Astrocyte of the spinal cord (primary cell): ENCODE results near the gene NBEAL2.
A peak's percentile ranks its signal among the peaks of the same experiment; 100 is the strongest.
"Not testable (repeated sequence)": the region's sequence is repeated elsewhere in the genome, so short reads cannot be mapped to it uniquely, and the experiment has no call there.

Experiments used
- DNase-seq: peaks from one replicate; pipeline ENCODE4 v3.0.0; 2011; ENCODE audit warnings: low read depth, low spot score
- H3K4me3 ChIP-seq: 2 replicates; pipeline ENCODE4 v1.5.1; 2011; ENCODE audit warnings: low read depth, mild to moderate bottlenecking, low read length, moderate library complexity
- in situ Hi-C: cut with HindIII; loops from 2 replicates; pipeline ENCODE4 v1.10.0; 2017; ENCODE audit warnings: low sequenced_read_pairs
- TF ChIP-seq, protein P1 (sequence below): IDR thresholded peaks from 2 replicates; pipeline ENCODE4 v1.5.1; 2012; ENCODE audit warnings: low read depth, mild to moderate bottlenecking, low read length, inconsistent platforms

The NBEAL2 gene

DNA sequence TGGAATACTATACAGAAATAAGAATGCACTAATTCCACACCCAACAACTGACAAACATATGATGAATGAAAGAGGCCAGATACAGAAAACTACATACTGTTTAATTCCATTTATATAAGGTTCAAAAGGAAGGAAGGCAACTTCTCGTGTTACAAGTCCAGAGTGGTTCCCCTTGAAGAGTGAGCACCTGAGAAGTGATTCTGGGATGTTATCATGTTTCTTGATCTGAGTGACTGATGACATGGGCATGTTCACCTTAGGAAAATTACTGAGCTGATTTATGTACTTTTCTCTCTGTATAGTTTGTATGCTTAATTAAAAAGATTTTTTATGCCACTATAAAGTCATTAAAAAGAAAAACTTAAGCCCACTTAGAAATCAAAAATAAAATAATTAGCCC, 16.5 kb upstream of the NBEAL2 start:
- DNase-seq = no peak
- TF ChIP-seq, protein P1, sequence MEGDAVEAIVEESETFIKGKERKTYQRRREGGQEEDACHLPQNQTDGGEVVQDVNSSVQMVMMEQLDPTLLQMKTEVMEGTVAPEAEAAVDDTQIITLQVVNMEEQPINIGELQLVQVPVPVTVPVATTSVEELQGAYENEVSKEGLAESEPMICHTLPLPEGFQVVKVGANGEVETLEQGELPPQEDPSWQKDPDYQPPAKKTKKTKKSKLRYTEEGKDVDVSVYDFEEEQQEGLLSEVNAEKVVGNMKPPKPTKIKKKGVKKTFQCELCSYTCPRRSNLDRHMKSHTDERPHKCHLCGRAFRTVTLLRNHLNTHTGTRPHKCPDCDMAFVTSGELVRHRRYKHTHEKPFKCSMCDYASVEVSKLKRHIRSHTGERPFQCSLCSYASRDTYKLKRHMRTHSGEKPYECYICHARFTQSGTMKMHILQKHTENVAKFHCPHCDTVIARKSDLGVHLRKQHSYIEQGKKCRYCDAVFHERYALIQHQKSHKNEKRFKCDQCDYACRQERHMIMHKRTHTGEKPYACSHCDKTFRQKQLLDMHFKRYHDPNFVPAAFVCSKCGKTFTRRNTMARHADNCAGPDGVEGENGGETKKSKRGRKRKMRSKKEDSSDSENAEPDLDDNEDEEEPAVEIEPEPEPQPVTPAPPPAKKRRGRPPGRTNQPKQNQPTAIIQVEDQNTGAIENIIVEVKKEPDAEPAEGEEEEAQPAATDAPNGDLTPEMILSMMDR = no peak
- in situ Hi-C loops = no loop called here
- H3K4me3 ChIP-seq = no peak overlapping the region

DNA sequence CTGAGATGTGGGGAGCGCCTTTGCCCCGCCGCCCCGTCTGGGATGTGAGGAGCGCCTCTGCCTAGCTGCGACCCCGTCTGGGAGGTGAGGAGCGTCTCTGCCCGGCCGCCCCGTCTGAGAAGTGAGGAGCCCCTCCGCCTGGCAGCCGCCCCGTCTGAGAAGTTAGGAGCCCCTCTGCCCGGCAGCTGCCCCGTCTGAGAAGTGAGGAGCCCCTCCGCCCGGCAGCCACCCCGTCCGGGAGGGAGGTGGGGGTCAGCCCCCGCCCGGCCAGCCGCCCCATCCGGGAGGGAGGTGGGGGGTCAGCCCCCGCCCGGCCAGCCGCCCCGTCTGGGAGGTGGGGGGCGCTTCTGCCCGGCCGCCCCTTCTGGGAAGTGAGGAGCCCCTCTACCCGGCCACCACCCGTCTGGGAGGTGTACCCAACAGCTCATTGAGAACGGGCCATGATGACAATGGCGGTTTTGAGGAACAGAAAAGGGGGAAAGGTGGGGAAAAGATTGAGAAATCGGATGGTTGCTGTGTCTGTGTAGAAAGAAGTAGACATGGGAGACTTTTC, 15.4 kb upstream of the NBEAL2 start:
- H3K4me3 ChIP-seq, in situ Hi-C loops, DNase-seq: not testable (repeated sequence)

DNA sequence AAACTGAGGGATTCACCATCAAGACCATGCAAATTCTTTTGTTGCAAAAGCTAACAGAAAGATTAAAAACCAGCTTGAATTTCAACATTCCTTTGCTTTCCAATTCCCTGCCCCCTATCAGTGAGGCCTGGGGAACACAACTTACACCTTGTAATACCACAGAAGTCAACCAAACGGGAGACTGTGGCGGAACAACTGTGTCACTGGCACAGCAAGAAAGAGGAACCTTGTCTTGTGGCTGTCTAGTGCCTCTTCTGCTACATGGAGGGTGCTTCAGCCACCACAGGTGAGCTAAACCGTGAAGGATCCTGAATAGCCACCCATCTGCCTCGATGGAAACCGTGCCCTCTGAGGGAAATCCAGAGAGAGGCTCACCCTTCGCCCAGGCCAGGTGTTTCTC, 14.3 kb upstream of the NBEAL2 start:
- TF ChIP-seq, protein P1 = no peak
- no peak overlapping the region for H3K4me3 ChIP-seq
- in situ Hi-C loops = no loop called here
- no peak for DNase-seq

DNA sequence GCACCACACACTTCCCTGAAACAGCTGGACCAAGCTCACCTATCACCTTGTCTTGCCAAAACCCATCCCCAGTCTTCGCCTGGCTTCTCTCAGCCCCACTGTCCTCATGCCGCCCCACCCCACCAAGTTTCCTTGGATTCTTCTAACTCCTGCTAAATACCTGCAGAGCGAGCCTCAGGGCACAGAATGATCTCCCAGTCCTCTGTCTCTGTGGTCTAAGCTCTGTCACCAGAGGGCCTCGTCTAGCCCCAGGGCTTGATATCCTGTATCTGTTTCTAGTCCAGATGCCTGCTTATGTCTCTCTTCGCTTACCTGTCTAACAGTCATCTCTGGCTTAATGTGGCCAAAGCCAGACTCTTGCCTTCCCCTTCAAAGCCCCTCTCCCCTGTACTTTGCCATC, 12.7 kb upstream of the NBEAL2 start:
- H3K4me3 ChIP-seq = no peak overlapping the region
- no peak for DNase-seq
- TF ChIP-seq, protein P1 = peak; percentile 2
- in situ Hi-C loops = no loop called here

DNA sequence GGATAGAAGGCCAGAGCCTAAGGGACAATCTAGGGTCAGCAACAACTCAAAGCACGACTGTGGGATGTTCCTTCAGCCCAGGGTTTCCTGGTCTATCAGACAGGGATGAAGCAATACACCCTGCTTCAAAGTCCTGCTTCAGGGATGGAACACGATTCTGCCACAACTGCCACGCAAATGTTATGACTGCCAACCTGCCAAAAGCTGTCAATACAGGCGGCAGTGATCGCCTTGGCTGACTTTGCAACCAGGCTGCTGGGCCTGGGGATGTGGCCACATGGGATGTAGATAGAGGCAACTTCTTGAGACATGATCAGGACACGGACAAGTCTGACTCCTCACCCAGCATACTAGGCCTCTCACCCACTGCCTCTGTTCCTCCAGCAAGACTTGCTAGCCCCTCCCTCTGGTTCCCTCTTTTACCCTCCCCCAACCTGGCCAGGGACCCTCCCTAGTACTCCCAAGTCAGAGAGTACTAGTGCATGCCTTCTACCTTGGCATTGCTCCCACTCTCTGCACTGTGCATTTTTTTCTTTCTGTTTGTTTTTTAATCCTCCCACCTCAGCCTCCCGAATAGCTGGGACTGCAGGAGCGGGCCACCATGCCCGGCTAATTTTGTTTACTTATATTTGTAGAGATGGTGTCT, 10.6 kb upstream of the NBEAL2 start:
- TF ChIP-seq, protein P1 = no peak
- in situ Hi-C loops = no loop called here
- DNase-seq = no peak
- no peak overlapping the region for H3K4me3 ChIP-seq

DNA sequence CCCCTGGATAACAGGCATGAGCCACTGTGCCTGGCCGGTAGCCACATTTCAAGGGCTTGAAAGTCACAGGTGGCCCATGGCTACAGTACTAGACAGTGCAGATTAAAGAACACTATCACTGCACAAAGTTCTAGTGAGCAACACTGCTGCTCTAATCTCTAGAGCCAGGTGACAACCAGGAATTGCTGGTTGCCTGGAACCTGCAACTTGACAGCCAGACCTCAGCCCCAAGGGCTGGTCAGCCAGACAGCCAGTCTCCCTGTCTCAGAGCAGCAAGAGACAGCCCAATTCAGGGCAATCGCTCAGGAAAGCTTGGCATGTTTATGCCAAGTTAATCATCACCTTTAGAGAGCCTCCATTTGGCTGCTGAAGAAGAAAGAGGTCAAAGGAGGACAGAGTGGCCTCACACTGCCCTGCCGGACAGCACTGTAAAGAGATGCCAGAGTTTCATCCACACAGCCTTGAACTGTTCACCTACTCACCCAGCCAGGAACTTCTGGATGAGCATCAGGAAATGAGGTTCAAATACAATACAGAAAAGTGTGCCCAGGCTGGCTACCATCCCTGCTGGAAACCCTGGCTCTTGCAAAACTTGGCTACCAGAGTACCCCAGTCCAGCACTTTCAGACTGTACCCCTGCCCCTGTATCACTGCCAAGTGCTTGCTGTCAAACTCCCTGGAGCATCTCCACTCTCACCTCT, 8.9 kb upstream of the NBEAL2 start:
- no peak for DNase-seq
- in situ Hi-C loops = no loop called here
- TF ChIP-seq, protein P1 = no peak
- no peak overlapping the region for H3K4me3 ChIP-seq

DNA sequence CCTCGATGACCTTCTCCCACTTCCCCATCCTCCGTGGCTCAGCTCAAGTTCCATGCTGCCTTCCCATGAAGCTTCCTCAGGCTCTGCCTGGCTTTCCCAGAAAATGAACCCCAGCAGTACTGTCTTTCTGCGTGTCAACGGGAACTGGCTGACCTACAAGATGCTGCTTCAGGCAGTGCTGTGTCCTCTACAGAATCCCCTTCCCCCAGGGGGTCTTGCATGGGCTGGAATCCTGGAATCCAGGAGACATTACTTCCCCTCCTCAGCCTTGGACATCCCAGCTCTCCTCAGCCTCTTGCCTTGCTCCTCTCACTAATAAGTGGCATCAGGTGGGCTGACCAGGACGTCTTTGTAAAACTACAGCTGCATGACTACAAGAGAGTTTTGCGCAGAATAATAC, 8.3 kb upstream of the NBEAL2 start:
- DNase-seq = no peak
- in situ Hi-C loops = no loop called here
- H3K4me3 ChIP-seq = no peak overlapping the region
- TF ChIP-seq, protein P1 = no peak
